Peyer's patch (tissue), 4 donors: ENCODE measurements around the gene C6. TPM values are rescaled to one million over a fixed set of nuclear protein-coding genes. Genes with fewer than 3 reads are reported as not detected.
"Not testable (repeated sequence)": the region's sequence is repeated elsewhere in the genome, so short reads cannot be mapped to it uniquely, and the experiment has no call there.

Experiments used
- DNase-seq, 3 donors: peaks; one replicate each; pipeline ENCODE4 v3.0.0-alpha.2; 2017 to 2019
- H3K27ac ChIP-seq, 4 donors: fragments of 200-600 bp; sonication (generic); one replicate each; pipeline ENCODE4 v1.5.1; 2016 to 2019
- H3K27me3 ChIP-seq, 2 donors: fragments of 200-600 bp; sonication (generic); one replicate each; pipeline ENCODE4 v1.5.1; 2019
- H3K36me3 ChIP-seq, 3 donors: fragments of 200-600 bp; sonication (generic); one replicate each; pipeline ENCODE4 v1.5.1; 2016 to 2019
- H3K4me1 ChIP-seq, 4 donors: fragments of 200-600 bp; sonication (generic); one replicate each; pipeline ENCODE4 v1.5.1; 2016 to 2019
- H3K4me3 ChIP-seq, 4 donors: fragments of 200-600 bp; sonication (generic); 1 replicate in 3 of 4; 2 replicates in 1 of 4; pipeline ENCODE4 v1.5.1; 2016 to 2019; ENCODE audit warnings: mild to moderate bottlenecking in 1 of 4
- H3K9me3 ChIP-seq, 4 donors: fragments of 200-600 bp; sonication (generic); one replicate each; pipeline ENCODE4 v1.5.1; 2016 to 2019; ENCODE audit warnings: mild to moderate bottlenecking in 1 of 4
- POLR2A ChIP-seq, 2 donors: fragments of 450-650 bp; IDR thresholded peaks; one replicate each; pipeline ENCODE4 v1.5.1; 2017; ENCODE audit warnings: antibody characterized with exemption in 2 of 2, mild to moderate bottlenecking in 2 of 2, moderate library complexity in 2 of 2
- total RNA-seq, 4 donors: library from RNA; depleted of rRNA; stranded (reverse); fragments of >200 nt; gene quantifications; one replicate each; pipeline ENCODE4 v1.1.0, GENCODE V29; 2016
- TF ChIP-seq, protein P1 (sequence below), 6 experiments: fragments of 450-650 bp in 4 of 6; fragments of 200-600 bp in 2 of 6; sonication (generic) in 1 of 6; IDR thresholded peaks; one replicate each; pipeline ENCODE4 v1.5.1; 2017 to 2019; ENCODE audit warnings: antibody characterized with exemption in 6 of 6, mild to moderate bottlenecking in 3 of 6, moderate library complexity in 1 of 6

C6 gene
- total RNA-seq, 4 donors from 2014 or later, result 1.5 to 4.2 (median 2.8) TPM; not detected in 1

DNA sequence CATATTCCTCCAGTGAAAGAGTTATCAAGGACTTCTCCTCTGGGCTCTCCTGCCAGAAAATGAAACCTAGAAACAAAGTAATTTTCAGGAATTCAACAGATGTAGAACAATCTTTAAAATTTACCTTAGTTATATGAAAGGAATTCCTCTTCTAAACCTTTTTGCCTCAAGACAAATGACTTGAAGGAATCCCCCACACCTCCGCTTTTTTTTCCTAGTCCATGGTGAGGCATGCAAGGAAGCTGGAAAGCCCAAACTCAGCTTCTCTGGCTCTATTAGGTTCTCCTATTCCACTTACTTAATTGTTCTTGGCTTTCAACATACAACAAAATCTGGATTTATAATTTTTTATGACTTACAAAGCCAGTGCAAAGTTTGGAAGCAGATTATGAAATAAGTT lies 27.2 kb downstream of the C6 start:
- Histone ChIP-seq H3K9me3 (no peaks in the 10 kb centered on the region), H3K27ac (no peak overlapping the region), H3K27me3 (no peaks in the 10 kb centered on the region), H3K4me3 (no peak overlapping the region), H3K36me3 (no peaks in the 10 kb centered on the region), H3K4me1 (peaks cover 0 to 14% (median 0%) of the 10 kb centered on the region in 4 donors)
- no peak for DNase-seq
- TF ChIP-seq, protein P1, sequence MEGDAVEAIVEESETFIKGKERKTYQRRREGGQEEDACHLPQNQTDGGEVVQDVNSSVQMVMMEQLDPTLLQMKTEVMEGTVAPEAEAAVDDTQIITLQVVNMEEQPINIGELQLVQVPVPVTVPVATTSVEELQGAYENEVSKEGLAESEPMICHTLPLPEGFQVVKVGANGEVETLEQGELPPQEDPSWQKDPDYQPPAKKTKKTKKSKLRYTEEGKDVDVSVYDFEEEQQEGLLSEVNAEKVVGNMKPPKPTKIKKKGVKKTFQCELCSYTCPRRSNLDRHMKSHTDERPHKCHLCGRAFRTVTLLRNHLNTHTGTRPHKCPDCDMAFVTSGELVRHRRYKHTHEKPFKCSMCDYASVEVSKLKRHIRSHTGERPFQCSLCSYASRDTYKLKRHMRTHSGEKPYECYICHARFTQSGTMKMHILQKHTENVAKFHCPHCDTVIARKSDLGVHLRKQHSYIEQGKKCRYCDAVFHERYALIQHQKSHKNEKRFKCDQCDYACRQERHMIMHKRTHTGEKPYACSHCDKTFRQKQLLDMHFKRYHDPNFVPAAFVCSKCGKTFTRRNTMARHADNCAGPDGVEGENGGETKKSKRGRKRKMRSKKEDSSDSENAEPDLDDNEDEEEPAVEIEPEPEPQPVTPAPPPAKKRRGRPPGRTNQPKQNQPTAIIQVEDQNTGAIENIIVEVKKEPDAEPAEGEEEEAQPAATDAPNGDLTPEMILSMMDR (IDR thresholded peaks at IDR 0.05), result no peak
- no peak for TF ChIP-seq POLR2A (IDR thresholded peaks at IDR 0.05)

GRCh38 chr5:41183331-41183730 lies 30.0 kb downstream of the C6 start:
- H3K9me3 ChIP-seq, H3K4me3 ChIP-seq, H3K27me3 ChIP-seq, DNase-seq, H3K36me3 ChIP-seq, H3K27ac ChIP-seq: not testable (repeated sequence)
- H3K4me1 ChIP-seq, result peaks cover 0 to 14% (median 0%) of the 10 kb centered on the region in 4 donors

GRCh38 chr5:41182666-41183065 lies 30.7 kb downstream of the C6 start:
- H3K4me3 ChIP-seq, result no peak overlapping the region
- peaks cover 0 to 14% (median 0%) of the 10 kb centered on the region in 4 donors for H3K4me1 ChIP-seq
- no peaks in the 10 kb centered on the region for H3K9me3 ChIP-seq
- no peaks in the 10 kb centered on the region for H3K27me3 ChIP-seq
- peak overlapping the region in 3 of 4 donors; percentile 37 to 60 (median 58) for H3K27ac ChIP-seq
- H3K36me3 ChIP-seq, result no peaks in the 10 kb centered on the region
- no peak for TF ChIP-seq POLR2A (IDR thresholded peaks at IDR 0.05)
- TF ChIP-seq, protein P1 (IDR thresholded peaks at IDR 0.05), result no peak
- no peak for DNase-seq

DNA sequence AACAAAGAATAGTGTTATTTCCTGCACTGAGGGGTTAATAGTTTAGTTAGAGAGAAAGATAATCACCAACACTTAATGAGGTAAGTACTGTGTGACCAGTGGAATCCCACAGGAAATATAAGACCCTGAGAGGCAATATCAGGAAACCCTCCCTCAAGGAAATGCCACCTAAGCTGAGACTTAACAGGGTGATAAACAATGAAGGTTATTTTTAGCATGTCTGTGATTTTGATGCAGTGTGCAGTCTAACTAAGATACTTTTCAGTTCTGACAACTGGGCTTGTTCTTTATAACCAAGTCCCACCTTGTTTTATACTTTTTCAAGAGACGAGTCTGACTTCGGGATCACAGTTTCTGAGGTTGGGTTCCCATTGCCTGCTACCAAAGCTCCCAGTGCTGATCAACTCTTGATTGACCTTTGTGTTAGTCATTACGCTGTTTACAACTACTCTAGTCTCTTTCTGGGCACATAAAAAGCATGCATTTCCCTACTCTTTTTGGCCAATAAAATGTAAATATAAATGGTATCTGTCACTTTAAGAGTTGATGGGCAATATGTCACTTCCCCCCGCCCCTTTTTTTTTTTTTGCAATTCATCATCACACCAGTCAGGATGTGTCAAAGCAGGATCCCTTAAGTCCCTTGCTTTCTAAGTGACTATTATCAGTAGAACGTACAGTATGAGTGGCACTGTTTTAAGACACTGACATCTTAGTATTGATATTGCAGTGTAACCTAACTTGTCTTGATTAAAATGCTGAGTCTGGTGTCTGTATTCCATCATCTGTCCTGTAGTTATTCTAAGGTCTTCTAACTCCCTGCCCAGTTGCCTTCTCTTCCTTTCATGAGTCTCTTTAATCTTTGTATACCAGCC lies 31.4 kb downstream of the C6 start:
- H3K4me3 ChIP-seq, result no peak overlapping the region
- H3K4me1 ChIP-seq, result peaks cover 0 to 14% (median 0%) of the 10 kb centered on the region in 4 donors
- no peak for DNase-seq
- H3K27ac ChIP-seq, result peak overlapping the region in 3 of 4 donors; percentile 37 to 60 (median 58)
- no peak for TF ChIP-seq POLR2A (IDR thresholded peaks at IDR 0.05)
- TF ChIP-seq, protein P1 (IDR thresholded peaks at IDR 0.05), result no peak
- no peaks in the 10 kb centered on the region for H3K36me3 ChIP-seq
- H3K27me3 ChIP-seq, result no peaks in the 10 kb centered on the region
- H3K9me3 ChIP-seq, result no peaks in the 10 kb centered on the region

DNA sequence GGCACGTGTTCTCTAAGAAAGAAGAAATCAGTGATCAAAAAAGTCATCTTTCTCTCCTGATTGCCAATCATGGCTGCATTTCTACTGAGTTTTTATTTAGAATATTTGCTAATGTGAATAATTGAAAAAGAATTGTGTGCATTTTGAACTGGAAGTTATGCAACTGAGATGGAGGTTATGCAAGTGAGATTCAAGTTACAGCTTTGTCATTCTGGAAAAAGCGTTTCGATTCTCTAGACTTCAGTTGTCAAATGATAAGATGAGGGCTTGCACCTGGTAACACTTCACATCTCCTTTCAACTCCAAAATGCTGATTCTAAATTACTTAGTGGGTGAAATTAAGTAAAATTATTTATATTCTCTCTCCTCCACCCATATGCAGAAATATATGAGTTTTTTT lies 36.4 kb downstream of the C6 start:
- Histone ChIP-seq H3K36me3 (no peaks in the 10 kb centered on the region), H3K27me3 (no peaks in the 10 kb centered on the region), H3K9me3 (no peaks in the 10 kb centered on the region), H3K27ac (no peak overlapping the region), H3K4me1 (peaks cover 0 to 2% (median 0%) of the 10 kb centered on the region in 4 donors), H3K4me3 (no peak overlapping the region)
- no peak for DNase-seq
- TF ChIP-seq, protein P1 (IDR thresholded peaks at IDR 0.05), result no peak
- no peak for TF ChIP-seq POLR2A (IDR thresholded peaks at IDR 0.05)

- H3K4me3 ChIP-seq, result no peak overlapping the region
- no peaks in the 10 kb centered on the region for H3K9me3 ChIP-seq
- DNase-seq, result no peak
- no peaks in the 10 kb centered on the region for H3K27me3 ChIP-seq
- H3K4me1 ChIP-seq, result no peaks in the 10 kb centered on the region
- H3K36me3 ChIP-seq, result no peaks in the 10 kb centered on the region
- no peak overlapping the region for H3K27ac ChIP-seq
- no peak for TF ChIP-seq POLR2A (IDR thresholded peaks at IDR 0.05)
- TF ChIP-seq, protein P1 (IDR thresholded peaks at IDR 0.05), result no peak
These were observed 41.3 kb downstream of the C6 start for GRCh38 chr5:41172012-41172411.
